Tibial nerve (tissue), 3 donors: ENCODE measurements around the gene ADI1.
A peak's percentile ranks its signal among the peaks of the same experiment; 100 is the strongest.

Experiments used
- POLR2A ChIP-seq, 2 donors: fragments of 450-650 bp; IDR thresholded peaks; one replicate each; pipeline ENCODE4 v1.6.1; 2017; ENCODE audit warnings: antibody characterized with exemption in 2 of 2, mild to moderate bottlenecking in 2 of 2, moderate library complexity in 2 of 2
- TF ChIP-seq, protein P1 (sequence below), 5 experiments: fragments of 200-600 bp in 3 of 5; fragments of 450-650 bp in 2 of 5; sonication (generic) in 3 of 5; IDR thresholded peaks; one replicate each; pipeline ENCODE4 v1.5.1; 2016 to 2019; ENCODE audit warnings: antibody characterized with exemption in 5 of 5, mild to moderate bottlenecking in 3 of 5, moderate library complexity in 2 of 5

DNA sequence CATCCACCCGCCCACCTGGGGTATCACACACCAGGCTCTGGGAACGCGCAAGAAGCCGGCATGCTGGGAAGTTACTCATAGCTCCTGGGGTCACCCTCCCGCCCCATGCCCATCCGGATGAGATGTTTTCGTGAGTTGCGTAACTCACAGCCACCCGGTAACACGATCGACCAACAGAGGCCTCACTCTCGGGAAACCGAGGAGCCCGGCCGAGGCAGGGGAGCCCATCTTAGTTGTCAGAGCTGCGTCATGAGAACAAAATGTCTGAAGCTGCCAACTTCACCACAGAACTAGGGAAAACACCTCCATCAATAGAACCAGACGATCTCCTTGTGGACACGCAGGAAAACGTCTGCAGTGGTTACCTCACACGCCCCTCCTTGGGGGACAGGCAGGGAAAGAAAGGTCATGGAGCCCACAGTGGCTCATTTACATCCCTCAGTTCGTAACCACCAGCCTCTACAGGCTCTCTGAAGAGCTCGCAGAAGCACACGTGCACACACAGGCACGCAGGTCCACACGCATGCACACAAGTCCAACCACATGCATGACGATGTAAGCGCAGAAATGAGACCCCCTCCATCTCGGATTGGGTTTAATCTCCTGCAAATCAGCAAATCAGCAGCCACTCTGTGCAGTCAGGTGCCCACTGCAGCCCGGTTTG, 26.2 kb downstream of the ADI1 start:
- no peak for TF ChIP-seq POLR2A (IDR thresholded peaks at IDR 0.05)
- TF ChIP-seq, protein P1, sequence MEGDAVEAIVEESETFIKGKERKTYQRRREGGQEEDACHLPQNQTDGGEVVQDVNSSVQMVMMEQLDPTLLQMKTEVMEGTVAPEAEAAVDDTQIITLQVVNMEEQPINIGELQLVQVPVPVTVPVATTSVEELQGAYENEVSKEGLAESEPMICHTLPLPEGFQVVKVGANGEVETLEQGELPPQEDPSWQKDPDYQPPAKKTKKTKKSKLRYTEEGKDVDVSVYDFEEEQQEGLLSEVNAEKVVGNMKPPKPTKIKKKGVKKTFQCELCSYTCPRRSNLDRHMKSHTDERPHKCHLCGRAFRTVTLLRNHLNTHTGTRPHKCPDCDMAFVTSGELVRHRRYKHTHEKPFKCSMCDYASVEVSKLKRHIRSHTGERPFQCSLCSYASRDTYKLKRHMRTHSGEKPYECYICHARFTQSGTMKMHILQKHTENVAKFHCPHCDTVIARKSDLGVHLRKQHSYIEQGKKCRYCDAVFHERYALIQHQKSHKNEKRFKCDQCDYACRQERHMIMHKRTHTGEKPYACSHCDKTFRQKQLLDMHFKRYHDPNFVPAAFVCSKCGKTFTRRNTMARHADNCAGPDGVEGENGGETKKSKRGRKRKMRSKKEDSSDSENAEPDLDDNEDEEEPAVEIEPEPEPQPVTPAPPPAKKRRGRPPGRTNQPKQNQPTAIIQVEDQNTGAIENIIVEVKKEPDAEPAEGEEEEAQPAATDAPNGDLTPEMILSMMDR (IDR thresholded peaks at IDR 0.05) = peak in 1 of 5 experiments; percentile 14
